ENCODE results near the gene DHFR.
"Not testable (repeated sequence)": the region's sequence is repeated elsewhere in the genome, so short reads cannot be mapped to it uniquely, and the experiment has no call there.

Gene DHFR

DNA sequence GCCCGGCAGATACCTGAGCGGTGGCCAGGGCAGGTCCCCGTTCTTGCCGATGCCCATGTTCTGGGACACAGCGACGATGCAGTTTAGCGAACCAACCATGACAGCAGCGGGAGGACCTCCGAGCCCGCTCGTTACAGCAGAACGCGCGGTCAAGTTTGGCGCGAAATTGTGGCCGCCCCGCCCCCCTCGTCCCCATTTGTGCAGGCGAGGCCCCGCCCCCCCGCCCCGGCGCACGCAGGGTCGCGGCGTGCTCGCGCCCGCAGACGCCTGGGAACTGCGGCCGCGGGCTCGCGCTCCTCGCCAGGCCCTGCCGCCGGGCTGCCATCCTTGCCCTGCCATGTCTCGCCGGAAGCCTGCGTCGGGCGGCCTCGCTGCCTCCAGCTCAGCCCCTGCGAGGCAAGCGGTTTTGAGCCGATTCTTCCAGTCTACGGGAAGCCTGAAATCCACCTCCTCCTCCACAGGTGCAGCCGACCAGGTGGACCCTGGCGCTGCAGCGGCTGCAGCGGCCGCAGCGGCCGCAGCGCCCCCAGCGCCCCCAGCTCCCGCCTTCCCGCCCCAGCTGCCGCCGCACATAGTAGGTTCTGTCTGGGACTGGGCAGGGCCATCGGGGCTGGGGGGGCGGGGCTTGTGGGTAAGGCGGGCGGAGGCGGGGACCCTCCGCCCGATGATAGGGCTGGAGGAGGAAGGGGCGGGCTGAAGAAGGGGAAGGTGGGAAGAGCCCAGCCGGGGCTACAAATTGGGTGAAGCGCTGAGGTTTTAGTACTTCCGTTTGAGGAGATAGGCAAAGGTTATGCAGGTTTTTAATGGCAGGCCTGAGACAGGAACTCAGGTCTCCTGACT is at the start of gene DHFR, which contains the start of gene MSH3:
Gene DHFR, minus strand, starts transcription at position 593 of the 840 bp plus-strand sequence. Its CDS starts 494 bp downstream, at position 99.
Gene MSH3, plus strand, starts transcription at position 262 of the 840 bp plus-strand sequence. Its CDS starts 76 bp downstream, at position 338.
- DNase-seq, result peak; percentile 92

- DNase-seq, result no peak
Measured at GRCh38 chr5:80704221-80704620, 49.4 kb upstream of the DHFR start.

GRCh38 chr5:80703747-80704146 is 49.0 kb upstream of the DHFR start:
- DNase-seq, result no peak

DNA sequence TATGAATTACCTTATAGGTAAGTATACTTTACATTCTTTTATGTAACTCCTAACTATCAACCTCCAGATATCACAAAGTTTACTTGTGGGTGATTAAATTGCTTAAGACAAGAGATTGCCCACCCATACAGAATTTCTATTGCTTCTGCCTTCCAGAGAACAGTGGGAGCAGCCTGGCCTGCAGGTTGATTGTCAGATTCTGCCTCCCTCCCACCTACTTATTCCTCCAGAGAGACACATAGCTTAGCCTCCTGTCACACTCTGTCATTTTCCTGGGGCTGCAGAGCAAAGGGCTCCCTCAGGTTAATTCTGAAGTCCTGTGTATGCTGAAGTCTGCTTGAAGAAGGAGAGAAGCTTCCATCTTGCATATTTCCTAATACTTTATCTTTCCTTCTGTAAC is 48.5 kb upstream of the DHFR start:
- DNase-seq, result no peak

DNA sequence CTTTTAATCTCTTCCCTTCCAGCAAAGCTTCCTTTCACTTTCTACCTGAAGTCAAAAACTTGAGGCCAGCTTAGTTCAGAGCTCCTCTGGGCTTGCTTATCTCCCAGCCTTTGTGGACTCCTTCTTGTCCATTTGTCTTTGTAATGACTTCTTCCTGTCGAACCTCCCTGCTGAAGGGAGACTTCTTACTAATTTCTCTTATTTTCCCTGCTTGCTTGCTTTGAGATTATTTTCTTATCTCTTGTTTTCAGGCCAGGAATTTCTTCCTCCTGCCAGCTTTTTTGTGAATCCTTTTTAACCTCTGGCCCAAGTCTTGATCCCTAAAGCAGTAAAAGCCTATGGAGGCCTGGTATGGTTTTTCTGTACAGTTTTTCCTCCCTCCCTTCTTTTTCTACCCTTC is 46.8 kb upstream of the DHFR start:
- DNase-seq, result no peak

DNA sequence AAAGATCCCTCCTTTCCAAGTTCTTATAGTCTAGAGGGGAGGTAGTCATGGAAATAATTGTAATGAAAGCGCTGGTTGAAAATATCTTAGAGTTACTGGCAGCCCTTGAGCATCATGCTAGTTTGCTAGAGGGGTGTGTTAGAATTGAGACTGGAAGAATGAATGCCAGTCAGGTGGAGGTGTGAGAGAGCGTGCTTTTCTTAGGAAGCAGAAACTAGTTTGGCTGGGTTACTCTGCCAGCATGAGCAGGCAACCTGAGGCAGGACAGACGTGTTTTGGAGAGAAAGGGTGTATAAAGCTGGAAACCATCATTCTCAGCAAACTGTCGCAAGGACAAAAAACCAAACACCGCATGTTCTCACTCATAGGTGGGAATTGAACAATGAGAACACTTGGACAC is 43.6 kb upstream of the DHFR start:
- DNase-seq, result no peak

DNA sequence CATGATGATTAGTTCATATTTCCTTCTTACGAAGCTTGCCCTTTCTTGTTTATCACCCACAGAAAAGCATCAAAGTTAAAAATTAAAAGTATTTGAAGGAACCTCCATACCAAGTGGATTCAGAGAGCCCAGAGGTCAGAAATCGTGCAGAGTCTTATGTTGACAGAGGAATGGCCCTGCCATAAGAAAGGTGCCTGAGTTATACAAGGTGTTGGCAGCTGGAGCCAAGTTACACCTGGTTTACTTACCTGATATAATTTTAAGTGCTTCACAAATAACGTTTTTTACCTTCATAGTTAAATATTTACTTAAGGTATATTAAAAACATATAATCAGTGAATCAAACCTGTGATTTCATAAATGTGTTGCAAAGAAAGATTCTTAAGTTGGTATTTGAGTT is 42.3 kb upstream of the DHFR start:
- no peak for DNase-seq

DNA sequence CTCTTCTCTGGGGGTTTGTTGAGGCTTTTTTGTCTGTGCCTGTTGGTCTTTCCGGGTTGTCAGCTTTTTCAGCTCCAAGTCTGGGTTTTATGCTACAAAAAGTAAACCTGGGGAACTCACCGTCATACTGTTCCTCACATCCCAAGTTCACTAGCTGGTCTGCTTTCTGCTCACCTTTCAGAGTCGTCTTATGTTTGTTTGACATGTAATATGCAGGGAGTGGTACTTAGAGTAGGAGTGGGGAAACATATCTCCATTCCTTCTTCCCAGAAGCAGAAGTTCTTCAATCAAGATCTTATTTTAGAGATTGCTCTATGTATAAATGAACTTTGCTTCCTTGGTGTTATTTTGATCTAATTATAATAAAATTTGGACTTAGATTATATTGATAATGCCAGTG is 41.7 kb upstream of the DHFR start:
- no peak for DNase-seq

GRCh38 chr5:80695666-80696065 is 40.9 kb upstream of the DHFR start:
- DNase-seq, result no peak

DNA sequence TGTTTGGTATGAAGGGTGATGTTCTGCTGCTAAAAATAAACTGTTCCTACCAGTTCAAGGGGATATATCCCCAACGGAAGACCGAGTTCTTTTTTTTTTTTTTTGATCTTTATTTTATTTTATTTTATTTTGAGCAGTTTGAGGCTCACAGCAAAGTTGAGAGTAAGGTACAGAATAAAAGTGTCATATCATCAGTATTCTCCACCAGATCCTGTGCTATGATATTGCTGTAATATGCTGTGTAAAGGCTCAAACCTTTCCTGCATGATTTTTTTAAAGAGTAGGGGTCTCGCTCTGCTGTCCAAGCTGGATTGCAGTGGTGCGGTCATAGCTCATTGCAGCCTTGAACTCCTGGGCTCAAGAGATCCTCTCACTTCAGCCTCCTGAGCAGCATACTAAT is 34.8 kb upstream of the DHFR start:
- no peak for DNase-seq

DNA sequence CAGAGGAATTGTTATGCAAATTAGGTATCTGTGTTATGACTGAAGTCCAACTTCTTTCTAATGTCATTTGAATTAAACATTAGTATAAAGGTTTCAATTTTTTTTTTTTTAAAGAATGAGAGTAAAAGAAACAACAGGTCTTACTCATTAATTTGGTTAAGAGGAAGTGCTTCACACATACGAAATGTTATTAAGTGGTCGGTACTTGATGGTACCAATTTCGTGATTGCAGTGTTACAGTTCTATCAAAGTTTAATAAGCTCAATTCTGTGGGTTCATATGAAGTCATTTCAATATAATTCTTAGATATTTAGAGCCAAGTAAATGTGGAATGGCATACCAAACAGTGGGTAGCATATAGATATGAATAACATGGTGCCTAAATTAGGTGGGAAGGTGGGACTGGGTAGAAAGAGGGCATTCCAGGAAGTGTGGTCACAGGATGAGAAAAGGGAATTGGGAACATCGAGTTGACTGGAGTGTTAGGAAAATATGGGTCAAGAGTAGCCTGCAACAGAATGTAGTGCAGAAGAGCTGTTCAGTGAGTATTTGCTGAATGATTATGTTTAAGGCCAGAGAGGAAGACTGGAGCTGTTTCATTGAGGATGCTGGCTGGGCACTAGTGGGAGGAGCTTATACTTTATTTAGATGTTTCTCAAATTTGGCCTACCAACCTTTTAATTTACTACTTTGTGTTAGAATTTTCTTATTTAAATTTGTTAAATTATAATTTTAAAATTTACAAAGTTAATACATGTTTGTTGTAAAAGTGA is 34.1 kb upstream of the DHFR start:
- DNase-seq, result no peak

GRCh38 chr5:80686757-80687156 is 32.0 kb upstream of the DHFR start:
- DNase-seq, result no peak

- DNase-seq, result no peak
Measured at GRCh38 chr5:80676706-80677105, 21.9 kb upstream of the DHFR start.

DNA sequence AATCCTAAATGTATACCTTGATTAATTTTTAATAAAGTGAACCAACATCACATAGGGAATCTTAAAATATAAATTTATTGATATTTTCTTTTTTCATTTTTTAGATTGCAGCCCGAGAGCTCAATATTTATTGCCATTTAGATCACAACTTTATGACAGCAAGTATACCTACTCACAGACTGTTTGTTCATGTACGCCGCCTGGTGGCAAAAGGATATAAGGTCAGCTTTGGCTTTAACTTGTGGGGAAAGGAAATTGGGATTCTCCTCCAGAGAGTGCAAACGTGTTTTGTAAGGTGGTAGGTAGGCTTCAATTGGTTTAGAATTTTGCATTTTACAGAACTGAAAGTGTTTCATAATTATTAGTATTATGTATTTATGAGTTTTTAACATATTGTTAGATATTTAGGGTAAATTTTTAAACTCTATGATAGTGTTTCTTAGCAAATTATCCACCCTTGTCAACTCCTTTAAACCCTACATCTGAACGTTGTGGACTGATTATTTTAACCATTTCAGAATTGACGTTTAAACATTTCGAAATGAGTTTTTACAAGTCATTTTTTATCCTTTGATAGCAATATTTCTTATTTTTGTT is 17.5 kb upstream of the DHFR start:
- DNase-seq, result peak; percentile 62

- DNase-seq, result no peak
Measured at GRCh38 chr5:80668016-80668969, 13.5 kb upstream of the DHFR start.

DNA sequence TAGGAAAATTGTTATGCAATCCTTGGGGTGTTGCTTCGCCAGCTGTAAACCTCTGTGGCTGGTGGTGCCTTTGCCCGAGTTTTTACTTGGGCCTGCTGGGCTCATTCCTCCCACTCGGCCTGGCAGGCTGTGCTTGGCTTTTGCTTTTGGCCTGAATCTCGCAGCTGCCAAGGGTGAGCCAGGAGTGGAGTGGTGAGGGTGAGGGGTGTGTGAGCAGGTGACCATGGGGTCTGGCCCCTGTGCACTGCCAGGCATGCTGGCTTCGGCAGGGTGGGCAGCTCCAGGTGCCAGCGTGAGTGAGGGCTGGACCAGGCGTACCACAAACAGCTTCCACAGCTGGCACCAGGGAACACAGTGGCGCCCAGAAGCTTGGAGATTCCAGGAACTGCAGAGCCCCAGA is 12.6 kb upstream of the DHFR start:
- DNase-seq, result no peak

- DNase-seq, result no peak
Measured at GRCh38 chr5:80665057-80665456, 10.3 kb upstream of the DHFR start.

GRCh38 chr5:80662108-80662507 is 7.3 kb upstream of the DHFR start:
- DNase-seq, result no peak

- not testable (repeated sequence) for DNase-seq
Measured at GRCh38 chr5:80660661-80661060, 5.9 kb upstream of the DHFR start.

DNA sequence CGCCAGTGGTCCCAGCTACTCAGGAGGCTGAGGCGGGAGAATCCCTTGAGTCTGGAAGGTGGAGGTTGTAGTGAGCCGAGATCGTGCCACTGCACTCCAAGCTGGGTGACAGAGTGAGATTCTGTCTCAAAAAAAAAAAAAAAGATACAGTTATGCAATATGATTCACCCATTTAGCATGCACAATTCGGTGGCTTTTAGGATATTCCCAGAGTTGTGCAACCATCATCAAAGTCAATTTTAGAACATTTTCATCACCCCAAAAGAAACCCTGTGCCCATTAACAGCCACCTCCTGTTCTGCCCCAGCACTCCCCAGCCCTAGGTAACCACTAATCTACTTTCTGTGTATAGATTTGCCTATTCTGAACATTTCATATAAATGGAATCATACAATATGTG is 4.3 kb upstream of the DHFR start:
- no peak for DNase-seq

DNA sequence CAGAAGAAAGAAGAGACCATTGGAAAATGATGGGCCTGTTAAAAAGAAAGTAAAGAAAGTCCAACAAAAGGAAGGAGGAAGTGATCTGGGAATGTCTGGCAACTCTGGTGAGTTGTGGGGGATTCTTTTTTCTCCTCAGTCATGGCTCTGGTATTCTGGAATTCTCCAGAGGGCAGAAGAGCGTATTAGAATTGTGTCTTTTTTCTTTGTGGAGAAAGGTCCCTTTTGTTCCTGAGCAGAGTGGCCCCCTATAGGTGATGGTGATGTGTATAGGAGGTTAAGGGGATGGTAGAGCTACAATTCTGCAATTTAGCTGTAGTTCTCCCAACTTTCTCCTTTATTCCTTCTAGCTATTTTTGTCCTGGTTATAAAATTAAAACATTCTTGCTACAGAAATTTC is 1.6 kb upstream of the DHFR start:
- DNase-seq, result no peak

GRCh38 chr5:80655231-80655774 is 520 bp upstream of the DHFR start:
- DNase-seq, result no peak

Data from left hindlimb (tissue), 1 donor.